Muscle layer of colon (tissue), 2 donors: Measurements from ENCODE around the gene POLRMT.
A peak's percentile ranks its signal among the peaks of the same experiment; 100 is the strongest.

ENCODE experiments used
- H3K27ac ChIP-seq: one replicate; pipeline ENCODE4 v1.7.0; 2013; ENCODE audit warnings: low read depth, mild to moderate bottlenecking, low read length, moderate library complexity
- H3K27me3 ChIP-seq, 2 donors: one replicate each; pipeline ENCODE4 v1.7.0; 2013; ENCODE audit warnings: low read length in 2 of 2, mild to moderate bottlenecking in 2 of 2; ENCODE audit not compliant: insufficient read depth in 2 of 2, control insufficient read depth in 1 of 2
- H3K36me3 ChIP-seq: one replicate; pipeline ENCODE4 v1.7.0; 2013; ENCODE audit warnings: mild to moderate bottlenecking, low read length; ENCODE audit not compliant: insufficient read depth
- H3K4me1 ChIP-seq: one replicate; pipeline ENCODE4 v1.7.0; 2013; ENCODE audit warnings: mild to moderate bottlenecking, low read length; ENCODE audit not compliant: insufficient read depth
- H3K4me3 ChIP-seq, 2 donors: one replicate each; pipeline ENCODE4 v1.7.0; 2013; ENCODE audit warnings: low read length in 2 of 2, low read depth in 1 of 2, mild to moderate bottlenecking in 1 of 2, moderate library complexity in 1 of 2
- H3K9ac ChIP-seq: one replicate; pipeline ENCODE4 v1.7.0; 2013; ENCODE audit warnings: low read length
- H3K9me3 ChIP-seq: one replicate; pipeline ENCODE4 v1.7.0; 2013; ENCODE audit warnings: mild to moderate bottlenecking, low read length
- donor health status: abdominal sarcoma.
- donor health status: Adenocarcinoma of cecum.

POLRMT gene

DNA sequence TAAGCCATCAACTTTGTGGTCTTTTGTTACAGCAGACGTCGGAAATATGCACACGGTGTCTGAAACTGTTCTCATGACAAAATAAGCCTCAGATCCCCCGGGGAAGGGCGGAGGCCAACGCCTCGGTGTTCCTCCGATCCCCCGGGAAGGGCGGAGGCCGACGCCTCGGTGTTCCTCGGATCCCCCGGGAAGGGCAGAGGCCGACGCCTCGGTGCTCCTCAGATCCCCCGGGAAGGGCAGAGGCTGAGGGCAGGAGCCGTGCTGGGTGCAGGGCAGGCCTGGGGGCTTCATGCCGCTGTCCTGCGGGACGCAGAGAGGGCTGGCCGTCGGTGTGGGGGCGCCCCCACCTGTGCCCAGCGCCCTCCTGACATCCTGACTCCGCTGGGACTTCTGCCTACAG is 11.0 kb upstream of the POLRMT start:
- no peaks in the 10 kb centered on the region for H3K27me3 ChIP-seq
- no peaks in the 10 kb centered on the region for H3K36me3 ChIP-seq
- no peak overlapping the region for H3K9ac ChIP-seq
- no peaks in the 10 kb centered on the region for H3K4me1 ChIP-seq
- H3K4me3 ChIP-seq = no peak overlapping the region
- H3K27ac ChIP-seq = no peak overlapping the region
- no peaks in the 10 kb centered on the region for H3K9me3 ChIP-seq

DNA sequence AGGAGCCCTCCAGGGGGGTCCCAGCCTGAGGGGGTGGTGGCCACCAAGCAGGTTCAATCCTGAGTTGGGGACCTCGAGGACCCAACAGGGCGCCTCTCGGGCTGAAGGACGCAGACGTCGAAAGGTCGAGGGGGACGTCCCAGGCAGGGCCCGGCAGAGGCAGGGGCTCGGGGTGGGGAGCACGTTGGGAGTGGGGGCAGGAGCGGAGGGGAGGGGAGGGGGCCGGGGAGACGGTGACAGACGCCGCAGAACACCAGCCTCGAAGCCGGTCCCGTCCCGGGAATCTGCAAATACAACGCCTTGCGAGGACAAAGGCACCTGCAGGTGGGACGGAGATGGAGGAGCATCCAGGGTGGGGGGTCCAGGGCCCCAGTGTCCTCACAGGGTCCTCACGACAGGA is 10.4 kb upstream of the POLRMT start:
- no peak overlapping the region for H3K27ac ChIP-seq
- H3K27me3 ChIP-seq = no peaks in the 10 kb centered on the region
- H3K36me3 ChIP-seq = no peaks in the 10 kb centered on the region
- H3K9ac ChIP-seq = no peak overlapping the region
- no peaks in the 10 kb centered on the region for H3K9me3 ChIP-seq
- H3K4me3 ChIP-seq = no peak overlapping the region
- peaks cover 6% of the 10 kb centered on the region for H3K4me1 ChIP-seq

DNA sequence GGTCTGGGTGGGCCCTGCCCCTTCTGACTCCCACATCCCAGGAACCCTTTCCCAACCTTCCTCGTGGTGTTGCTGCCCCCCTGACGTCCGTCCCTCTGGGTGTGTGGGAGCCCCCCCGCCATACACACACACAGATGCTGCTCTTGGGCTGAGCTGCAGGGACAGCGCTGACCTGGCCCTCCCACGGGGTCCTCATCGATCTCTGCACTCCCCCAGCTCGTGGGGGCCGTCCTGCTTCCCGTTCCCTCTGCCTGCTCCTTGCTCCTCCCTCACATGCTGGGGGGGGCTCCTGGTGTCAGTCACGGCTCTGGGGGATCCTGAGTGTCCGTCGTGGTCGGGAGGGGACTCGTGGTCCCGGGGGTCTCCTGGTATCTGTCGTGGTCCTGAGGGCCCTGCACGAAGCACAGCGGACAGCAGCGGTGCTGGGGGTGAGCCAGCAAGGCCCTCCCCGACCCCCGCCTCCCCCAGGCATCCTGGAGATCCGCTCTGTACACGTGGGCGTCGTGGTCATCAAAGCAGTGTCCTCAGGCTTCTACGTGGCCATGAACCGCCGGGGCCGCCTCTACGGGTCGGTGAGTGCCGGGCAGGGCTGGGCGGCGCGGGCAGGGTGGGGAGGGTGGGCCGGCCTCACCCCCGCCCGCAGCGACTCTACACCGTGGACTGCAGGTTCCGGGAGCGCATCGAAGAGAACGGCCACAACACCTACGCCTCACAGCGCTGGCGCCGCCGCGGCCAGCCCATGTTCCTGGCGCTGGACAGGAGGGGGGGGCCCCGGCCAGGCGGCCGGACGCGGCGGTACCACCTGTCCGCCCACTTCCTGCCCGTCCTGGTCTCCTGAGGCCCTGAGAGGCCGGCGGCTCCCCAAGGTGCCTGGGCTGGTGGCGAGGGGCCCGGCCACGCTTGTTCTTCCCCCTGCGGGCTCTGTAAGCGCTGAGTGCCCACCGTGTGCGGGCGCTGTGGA is 9.7 kb upstream of the POLRMT start:
- Histone ChIP-seq H3K9me3 (no peaks in the 10 kb centered on the region), H3K4me1 (peaks cover 6% of the 10 kb centered on the region), H3K36me3 (no peaks in the 10 kb centered on the region), H3K9ac (no peak overlapping the region), H3K27ac (no peak overlapping the region), H3K27me3 (no peaks in the 10 kb centered on the region), H3K4me3 (no peak overlapping the region)

DNA sequence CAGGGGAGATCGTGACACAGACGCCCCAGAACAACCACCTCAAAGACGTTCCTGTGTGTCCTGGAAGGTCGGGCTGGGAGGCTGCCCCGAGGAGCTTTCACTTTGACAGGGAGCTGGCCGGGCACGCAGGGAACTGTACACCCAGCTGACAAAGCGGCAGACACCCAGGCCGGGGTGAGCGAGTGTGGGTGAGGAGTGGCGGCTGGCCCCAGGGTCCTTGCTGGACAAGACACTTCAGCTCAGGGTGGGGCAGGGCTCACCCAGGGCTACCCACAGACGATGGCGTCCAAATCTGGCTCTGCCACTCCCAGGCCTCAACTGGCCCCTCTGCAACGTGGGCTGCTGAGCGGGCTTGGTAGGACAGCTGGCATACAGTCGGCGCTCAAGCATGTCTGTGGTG is 8.4 kb upstream of the POLRMT start:
- Histone ChIP-seq H3K27me3 (no peaks in the 10 kb centered on the region), H3K27ac (no peak overlapping the region), H3K9ac (no peak overlapping the region), H3K4me3 (no peak overlapping the region), H3K9me3 (no peaks in the 10 kb centered on the region), H3K36me3 (no peaks in the 10 kb centered on the region), H3K4me1 (peaks cover 6% of the 10 kb centered on the region)

DNA sequence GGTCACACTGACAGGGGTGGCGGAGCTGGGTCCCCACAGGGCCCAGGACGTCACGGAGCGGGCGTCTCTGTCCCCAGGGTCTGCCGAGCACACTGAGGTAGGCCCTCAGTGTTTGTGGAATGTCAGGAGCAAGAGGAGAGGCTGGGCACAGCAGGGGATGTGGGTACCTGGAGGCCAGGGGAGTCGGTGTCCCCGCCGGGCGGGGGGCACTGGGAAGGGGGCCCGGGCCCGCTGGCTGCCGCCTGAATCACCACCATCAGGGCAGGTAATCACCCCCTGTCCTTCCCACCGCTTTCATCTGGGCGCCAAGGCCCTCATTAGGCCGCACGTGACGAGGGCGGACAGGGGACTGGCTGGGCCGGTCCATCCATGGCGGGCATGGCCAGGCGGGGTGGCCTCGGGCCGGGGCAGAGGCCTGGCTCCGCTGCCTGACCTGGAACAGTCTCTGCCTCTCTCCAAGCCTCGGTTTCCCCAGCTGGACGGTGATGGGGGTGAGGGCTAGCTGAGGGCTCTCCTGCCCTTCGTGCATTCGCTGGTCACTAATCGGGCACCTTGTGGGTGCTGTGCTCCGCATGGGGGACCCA is 7.4 kb upstream of the POLRMT start:
- no peak overlapping the region for H3K9ac ChIP-seq
- H3K27me3 ChIP-seq = no peaks in the 10 kb centered on the region
- H3K4me3 ChIP-seq = no peak overlapping the region
- no peaks in the 10 kb centered on the region for H3K9me3 ChIP-seq
- H3K4me1 ChIP-seq = peaks cover 6% of the 10 kb centered on the region
- H3K27ac ChIP-seq = no peak overlapping the region
- H3K36me3 ChIP-seq = no peaks in the 10 kb centered on the region

DNA sequence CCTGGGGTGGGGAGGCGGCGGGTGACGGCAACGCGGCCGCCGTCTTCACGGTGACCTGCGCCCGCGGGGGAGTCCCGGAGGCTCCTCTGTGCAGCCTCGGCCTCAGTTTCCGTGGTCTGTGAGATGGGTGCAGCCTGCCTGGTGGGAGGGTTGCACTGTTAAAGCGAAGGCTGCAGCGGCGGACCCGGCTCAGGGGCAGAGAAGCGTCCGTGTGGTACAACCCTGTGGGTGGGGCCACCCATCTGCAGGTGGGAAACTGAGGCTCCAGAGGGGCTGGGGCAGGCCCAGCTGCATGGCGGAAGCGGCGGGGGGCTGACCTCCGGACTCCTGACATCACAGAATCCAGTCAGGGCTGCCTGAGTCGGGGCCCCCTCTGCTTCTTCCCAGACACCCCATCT is 6.8 kb upstream of the POLRMT start:
- Histone ChIP-seq H3K36me3 (no peaks in the 10 kb centered on the region), H3K9me3 (no peaks in the 10 kb centered on the region), H3K4me1 (peaks cover 6% of the 10 kb centered on the region), H3K27ac (no peak overlapping the region), H3K27me3 (no peaks in the 10 kb centered on the region), H3K9ac (no peak overlapping the region), H3K4me3 (no peak overlapping the region)

DNA sequence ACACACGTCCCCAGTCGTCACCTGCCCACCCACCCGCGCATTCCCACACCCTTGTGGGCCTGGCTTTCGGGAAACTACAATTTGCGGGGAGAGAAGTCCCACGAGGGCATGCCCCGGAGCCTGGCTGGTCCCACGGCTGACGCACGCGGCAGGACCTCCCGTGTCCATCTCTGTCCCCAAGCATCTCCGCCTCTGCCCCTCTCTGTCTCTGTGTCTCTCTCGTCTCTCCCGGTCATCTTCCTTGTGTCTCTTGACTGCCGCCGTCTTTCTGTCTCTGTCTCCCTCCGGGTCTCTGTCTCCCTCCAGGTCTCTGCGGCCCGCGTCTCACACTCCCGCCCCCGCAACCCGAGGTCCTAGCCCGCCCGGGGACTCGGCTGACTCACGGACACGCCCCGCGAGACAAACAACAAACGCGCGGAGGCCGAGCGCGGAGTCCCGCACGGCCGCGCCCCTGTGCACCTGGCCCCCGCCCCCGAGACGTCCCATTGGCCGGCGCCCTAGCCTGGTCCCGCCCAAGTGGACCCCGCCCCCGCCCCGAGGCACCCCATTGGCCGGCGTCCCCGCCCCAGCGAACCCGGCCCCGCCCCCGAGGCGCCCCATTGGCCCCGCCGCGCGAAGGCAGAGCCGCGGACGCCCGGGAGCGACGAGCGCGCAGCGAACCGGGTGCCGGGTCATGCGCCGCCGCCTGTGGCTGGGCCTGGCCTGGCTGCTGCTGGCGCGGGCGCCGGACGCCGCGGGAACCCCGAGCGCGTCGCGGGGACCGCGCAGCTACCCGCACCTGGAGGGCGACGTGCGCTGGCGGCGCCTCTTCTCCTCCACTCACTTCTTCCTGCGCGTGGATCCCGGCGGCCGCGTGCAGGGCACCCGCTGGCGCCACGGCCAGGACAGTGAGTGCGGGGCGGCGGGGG is 6.2 kb upstream of the POLRMT start, which contains the start of gene FGF22:
Gene FGF22, plus strand, starts transcription at position 627 of the 908 bp plus-strand sequence. Its CDS starts 47 bp downstream, at position 674.
- peaks cover 6% of the 10 kb centered on the region for H3K4me1 ChIP-seq
- H3K4me3 ChIP-seq = peak within 1 kb of the TSS; percentile 55 to 58
- no peak within 1 kb of the TSS for H3K27ac ChIP-seq
- no peak within 1 kb of the TSS for H3K9ac ChIP-seq
- no peaks in the 10 kb centered on the region for H3K36me3 ChIP-seq
- no peaks in the 10 kb centered on the region for H3K9me3 ChIP-seq
- H3K27me3 ChIP-seq = no peaks in the 10 kb centered on the region

DNA sequence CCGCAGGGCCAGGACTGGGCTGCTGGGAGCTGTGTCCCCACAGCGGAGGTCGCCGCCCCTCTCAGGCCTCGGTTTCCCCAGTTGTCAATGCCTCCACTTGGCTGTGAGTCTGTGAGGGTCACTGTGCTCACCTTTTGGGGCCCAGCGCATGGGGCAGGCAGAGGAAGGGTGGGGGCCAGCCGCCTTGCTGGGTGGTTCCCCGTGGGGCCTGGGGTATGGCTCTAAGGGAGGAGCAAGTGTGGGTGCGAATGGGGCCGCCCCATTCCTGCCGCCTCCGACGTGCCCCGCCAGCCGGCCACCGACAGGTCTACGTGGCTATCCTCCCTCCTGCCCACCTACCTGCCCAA is 5.5 kb upstream of the POLRMT start:
- no peak overlapping the region for H3K9ac ChIP-seq

DNA sequence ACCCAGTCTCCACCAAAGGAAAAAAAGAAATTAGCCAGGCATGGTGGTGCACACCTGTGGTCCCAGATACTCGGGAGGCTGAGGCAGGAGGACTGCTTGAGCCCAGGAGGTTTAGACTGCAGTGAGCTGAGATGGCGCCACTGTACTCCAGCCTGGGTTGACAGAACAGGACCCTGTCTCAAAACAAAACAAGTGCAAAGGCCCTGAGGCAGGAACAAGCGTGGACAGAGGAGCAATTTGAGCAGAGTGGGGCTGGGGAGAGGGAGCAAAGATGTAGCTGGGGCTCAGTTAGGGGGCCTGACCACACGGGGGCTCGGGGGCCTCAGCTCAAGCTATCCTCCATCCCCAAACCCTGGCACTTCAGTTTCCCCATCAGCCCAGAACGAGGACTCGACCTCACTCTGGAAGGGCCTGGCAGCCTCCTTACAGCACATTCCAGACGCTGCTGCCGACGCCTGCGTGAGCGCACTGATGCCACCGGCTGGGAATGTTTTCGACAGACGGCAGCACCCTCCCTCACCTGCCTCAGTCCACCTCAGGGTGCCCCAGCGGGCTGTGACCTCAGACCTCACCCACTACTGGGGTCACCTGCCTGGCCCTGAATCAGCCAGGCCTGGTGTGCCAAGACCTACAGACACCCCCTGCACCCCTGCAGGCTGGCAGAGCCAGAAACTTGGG is 1.8 kb upstream of the POLRMT start:
- Histone ChIP-seq H3K4me1 (peaks cover 23% of the 10 kb centered on the region), H3K36me3 (no peaks in the 10 kb centered on the region), H3K27me3 (no peaks in the 10 kb centered on the region), H3K9me3 (no peaks in the 10 kb centered on the region), H3K9ac (no peak overlapping the region), H3K27ac (no peak overlapping the region), H3K4me3 (no peak overlapping the region)

More for the DNA sequence above, 5.5 kb upstream of the POLRMT start:
- H3K4me1 ChIP-seq = peaks cover 12% of the 10 kb centered on the region
- no peak overlapping the region for H3K27ac ChIP-seq
- no peaks in the 10 kb centered on the region for H3K36me3 ChIP-seq
- H3K9me3 ChIP-seq = no peaks in the 10 kb centered on the region
- H3K27me3 ChIP-seq = no peaks in the 10 kb centered on the region
- H3K4me3 ChIP-seq = peak overlapping the region; percentile 55 to 58

DNA sequence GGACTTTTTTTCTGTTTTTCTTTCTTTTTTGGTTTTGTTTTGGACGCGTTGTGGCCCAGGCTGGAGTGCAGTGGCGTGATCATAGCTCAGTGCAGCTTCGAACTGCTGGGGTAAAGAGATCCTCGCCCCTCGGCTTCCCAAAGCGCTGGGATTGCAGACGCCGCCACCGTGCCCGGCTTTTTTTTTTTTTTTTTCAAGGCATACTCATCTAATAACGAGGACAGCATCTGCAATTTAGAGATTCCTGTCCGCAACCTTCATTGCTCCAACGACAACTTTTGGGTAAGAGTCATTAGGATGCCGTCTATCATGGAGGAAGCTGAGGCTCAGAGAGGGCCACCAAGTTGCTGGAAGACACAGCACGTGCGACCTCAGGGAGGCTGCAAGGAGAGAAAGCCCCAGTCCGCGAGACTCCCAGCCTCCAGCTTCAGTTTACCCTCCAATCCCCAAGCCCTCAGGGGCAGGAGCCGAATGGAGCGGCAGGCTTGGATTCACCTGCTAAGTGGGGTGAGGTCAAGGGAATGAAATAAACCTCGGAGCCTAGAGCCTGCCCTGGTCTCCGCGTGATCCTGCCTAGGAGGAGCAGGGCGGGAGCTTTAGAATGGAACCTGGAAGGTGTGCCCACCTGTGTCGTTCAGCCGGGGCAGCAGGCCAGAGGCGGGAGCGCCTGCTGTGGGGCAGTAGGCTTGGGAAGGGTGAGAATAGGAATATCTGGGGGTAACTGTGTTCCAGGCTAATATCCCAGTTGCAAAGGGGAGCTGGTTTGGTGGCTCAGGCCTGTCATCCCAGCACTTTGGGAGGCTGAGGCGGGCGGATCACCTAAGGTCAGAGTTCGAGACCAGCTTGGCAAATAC is 676 bp upstream of the POLRMT start:
- peaks cover 20% of the 10 kb centered on the region for H3K4me1 ChIP-seq
- no peaks in the 10 kb centered on the region for H3K27me3 ChIP-seq
- peak overlapping the region; percentile 63 for H3K9ac ChIP-seq
- no peaks in the 10 kb centered on the region for H3K36me3 ChIP-seq
- no peaks in the 10 kb centered on the region for H3K9me3 ChIP-seq
- peak overlapping the region; percentile 41 for H3K27ac ChIP-seq
- peak overlapping the region; percentile 76 to 91 for H3K4me3 ChIP-seq
